ACHN (cell line): ENCODE measurements around the gene UBE3D.
"Not testable (repeated sequence)": the region's sequence is repeated elsewhere in the genome, so short reads cannot be mapped to it uniquely, and the experiment has no call there.

Experiments used
- DNase-seq: peaks from one replicate; pipeline ENCODE4 v3.0.0-alpha.2; 2015
- in situ Hi-C: cut with HindIII; loops from 2 replicates; pipeline ENCODE4 v1.10.0; 2017; ENCODE audit warnings: low sequenced_read_pairs, low pct_ligation_motif_present, low pct_unique_long_range_greater_than_20kb

The UBE3D gene

DNA sequence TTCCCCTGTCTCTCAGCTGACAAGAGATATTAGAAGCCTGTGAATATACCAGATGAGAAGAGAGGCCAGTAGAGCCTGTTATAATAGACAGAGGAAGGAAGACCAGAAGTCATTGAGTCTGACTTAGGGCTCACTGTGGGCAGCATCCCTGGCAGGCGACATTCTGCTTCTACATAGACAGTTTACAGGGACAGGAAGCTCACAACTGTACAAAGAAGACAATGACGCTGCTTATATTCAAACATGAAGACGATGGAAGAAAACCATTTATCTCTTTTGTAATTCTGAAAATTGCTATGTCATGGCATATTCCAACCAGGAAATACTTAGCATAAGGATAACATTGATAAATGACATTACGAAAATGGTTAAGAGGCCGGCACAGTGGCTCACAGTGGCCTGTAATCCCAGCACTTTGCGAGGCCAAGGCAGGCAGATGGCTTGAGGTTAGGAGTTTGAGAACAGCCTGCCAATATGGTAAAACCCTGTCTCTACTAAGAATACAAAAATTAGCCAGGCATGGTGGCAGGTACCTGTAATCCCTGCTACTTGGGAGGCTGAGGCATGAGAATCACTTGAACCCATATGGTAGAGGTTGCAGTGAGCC lies 170.9 kb downstream of the UBE3D start:
- no peak for DNase-seq
- in situ Hi-C loops = no loop called here

DNA sequence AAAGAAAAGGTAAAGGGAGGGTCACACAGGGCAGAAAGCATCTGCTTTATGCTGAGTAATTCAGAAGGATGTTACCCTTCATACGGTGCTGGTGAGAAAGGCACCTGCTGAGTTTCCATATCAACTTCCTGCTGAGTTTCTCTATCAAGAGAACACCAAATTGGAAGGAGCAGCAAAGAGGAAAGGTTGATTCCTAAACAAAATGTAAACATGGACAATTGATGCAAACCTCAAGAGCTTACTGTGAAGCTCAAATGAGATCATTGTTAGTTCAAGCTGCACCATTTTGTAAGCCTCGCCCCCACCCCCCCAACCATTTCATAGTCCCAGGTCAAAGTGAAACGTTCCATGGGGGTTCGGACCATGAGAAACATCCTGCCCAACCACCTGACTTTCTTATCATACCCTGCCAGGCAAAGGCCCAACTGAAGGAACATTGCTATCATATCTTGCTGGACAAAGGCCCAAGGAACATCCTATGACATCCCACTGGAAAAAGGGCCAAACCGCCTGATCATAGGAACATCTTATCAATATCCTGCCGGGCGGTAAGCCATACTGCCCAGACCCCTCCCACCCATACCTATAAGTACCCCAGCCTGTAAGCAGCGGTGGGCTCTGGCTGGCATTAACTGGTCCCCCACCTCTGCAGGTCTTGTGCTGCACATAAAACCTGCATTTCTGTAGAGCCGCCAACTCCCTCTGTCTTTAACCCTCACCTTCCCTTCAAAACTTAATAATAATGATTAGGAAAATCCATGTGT lies 171.6 kb downstream of the UBE3D start:
- DNase-seq = no peak
- in situ Hi-C loops = no loop called here

DNA sequence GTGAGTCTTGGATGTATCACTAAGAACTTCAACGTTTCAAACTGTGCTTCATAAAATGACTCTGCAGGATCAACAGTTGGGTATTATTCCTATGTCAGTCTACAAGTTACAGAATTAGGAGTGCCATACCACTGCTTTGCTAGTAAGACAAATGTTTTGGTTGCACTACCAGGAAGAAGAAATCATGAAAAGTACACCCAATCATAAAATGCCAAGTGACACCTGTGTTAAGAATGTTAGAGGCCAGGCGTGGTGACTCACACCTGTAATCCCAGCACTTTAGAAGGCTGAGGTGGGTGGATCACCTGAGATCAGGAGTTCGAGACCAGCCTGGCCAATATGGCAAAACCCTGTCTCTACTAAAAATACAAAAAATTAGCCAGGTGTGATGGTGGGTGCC lies 174.1 kb downstream of the UBE3D start:
- DNase-seq, in situ Hi-C loops: not testable (repeated sequence)

DNA sequence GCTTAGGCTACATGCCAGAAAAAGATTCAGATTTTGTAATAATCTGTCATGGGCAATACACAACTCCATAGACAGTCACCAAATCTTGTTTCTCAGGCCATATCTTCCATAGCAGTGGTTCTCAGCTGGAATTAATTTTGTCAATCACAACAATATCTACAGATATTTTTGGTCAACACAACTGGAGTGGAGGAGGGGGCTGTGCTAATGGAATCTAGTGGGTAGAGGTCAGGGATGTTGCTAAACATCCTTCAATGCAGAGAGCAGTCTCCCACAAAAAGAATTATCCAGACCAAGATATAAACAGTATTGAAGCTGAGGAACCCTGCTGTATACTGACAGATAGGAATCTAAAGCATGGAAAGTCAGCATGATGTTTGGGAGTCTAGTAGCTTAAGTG lies 174.6 kb downstream of the UBE3D start:
- DNase-seq = no peak
- in situ Hi-C loops = no loop called here

DNA sequence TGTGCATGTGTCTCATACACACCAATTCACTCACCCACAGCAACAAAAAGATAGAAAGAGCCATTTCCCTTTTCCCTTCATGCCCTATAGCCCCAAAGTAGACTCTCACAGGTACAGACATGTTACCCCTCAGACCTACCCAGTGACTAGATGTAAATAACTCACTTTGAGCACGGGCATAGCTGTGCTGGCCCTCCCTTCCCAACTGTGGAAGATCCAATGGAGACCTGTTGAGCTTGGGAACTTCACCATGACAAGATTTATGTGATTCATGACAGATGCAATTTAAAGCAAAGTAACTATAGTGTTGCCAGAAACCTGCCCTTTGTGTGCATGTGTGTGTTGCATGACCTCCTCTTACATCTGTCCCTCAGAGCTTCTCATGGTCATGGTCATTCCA lies 175.4 kb downstream of the UBE3D start:
- in situ Hi-C loops = no loop called here
- no peak for DNase-seq

DNA sequence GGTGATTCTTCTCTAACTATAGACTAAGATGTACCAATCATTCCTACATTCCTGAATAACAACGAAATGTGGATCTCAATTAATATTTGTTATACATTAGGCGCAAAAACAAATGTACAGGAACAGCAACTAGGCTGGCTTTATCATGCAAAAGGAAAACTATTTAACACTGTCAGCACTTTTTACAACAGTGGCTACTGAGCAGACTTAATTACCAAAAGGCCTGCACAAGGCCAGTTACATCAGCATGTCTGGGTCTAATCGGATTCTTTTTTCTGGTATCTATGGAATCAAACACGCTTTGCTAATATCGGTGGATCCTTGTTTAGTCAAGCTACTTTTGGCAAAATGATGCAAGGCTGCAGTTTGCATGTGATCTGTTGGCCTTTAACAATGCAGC lies 176.5 kb downstream of the UBE3D start:
- no peak for DNase-seq
- in situ Hi-C loops = no loop called here

DNA sequence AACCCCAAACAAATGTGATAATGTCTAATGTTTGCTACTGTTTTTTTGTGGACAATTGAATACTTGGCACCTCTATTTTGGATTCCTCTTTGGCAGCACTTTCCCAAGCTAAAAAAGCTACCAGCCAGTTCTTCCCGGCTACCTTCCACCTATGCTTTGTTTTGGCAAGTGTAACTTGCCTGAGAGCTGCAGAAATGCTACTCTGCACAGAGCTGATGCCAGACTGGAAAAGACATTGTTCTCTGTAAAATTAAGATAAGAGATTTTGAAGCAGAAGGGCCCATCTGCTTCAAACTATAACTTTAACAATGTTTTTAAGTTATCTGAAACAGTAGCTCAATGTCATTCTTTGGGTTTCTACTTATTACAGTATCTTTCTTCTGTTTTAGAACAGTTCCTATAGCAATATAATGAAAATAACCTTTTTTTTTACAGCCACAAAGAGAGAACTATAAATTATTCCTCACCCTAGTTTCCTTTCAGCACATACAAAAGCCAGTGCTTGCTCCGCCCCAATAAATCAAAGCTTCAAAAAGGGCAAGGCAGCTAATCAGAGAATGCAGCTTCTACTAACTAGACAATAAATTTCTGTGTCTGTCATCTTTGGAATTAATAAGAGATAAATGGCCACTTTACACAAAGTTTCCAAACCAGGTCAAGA lies 183.1 kb downstream of the UBE3D start:
- no peak for DNase-seq
- in situ Hi-C loops = no loop called here

DNA sequence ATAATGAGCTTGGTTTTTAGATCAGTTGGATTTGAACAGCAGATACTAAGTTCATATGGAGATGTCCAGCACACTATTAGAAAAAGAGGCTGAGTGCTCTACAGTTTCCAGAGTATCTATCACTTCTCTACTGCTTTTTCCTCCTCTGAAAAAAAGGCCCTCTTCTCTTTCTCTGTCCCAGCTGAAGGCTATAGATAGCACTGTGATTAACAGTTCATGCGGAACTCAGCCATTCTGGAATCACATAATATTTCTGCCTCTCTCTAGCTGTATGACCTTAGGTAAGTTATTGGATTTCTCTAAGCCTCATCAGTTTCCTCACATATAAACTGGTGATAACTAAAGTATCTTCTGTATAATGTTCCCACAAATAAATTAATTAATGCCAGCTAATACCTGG lies 184.1 kb downstream of the UBE3D start:
- in situ Hi-C loops = no loop called here
- DNase-seq = no peak

DNA sequence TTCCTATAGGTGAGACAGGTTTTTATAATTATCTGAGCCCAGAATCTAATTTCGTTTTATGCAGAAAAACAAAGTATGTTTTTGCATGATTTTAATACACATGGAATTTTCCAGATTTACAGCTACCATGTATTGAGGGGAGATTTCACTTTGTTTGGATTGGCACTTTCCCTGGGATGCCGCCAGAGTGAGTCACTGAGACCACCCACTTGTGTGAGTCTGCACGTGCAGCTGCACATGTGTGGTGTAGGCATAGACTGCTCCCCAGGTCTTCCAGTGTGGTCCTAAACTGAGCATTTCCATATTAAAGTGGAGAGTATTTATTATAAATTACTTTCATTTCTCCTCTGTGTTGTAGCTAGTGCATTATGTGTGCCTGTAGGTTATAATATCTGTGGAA lies 186.8 kb downstream of the UBE3D start:
- DNase-seq = no peak
- in situ Hi-C loops = no loop called here

DNA sequence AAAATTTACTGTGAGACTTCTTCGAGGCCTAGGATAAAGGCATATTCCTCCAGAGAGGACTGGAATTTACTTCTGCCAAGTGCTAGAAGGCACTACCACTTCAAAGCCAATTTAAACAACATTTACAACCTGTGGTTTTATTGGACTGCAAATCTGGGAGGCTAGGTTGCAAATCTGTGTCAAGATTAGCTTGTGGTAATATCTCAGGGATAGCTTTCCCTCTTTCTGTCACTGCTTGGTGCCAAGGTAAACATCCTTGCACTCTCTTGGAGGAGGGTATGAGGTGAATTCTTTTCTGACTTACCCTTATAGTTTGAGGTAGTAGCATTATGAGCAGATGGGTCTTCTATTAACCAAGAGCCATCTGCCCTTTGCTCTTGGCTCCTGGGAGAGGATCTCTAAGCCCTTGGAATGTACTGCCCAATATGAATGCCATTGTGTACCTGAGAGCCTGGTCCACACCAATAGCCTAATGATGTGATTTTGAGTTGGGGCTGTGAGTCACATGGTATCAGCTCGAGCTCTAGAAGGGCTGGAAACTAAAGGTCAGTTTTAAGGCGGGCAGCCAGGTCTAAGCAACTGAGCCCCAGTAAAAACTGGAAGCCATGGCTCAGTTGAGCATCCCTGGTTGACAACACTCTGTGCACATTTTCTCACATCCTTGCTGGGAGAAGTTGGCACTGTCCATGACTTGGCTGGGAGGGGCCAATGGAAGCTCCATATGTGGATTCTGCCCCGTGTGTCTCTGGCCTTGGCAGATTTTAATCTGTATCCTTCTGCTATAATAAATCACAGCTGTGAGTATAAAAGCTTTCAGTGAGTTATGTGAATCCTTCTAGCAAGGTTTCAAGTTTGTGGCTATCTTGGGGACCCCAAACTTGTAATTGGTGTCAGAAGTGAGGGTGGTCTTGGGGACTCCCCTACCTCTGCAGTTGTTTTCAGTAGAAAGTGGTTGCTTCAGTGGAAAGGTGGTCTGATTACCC lies 188.1 kb downstream of the UBE3D start:
- in situ Hi-C loops = no loop called here
- no peak for DNase-seq

DNA sequence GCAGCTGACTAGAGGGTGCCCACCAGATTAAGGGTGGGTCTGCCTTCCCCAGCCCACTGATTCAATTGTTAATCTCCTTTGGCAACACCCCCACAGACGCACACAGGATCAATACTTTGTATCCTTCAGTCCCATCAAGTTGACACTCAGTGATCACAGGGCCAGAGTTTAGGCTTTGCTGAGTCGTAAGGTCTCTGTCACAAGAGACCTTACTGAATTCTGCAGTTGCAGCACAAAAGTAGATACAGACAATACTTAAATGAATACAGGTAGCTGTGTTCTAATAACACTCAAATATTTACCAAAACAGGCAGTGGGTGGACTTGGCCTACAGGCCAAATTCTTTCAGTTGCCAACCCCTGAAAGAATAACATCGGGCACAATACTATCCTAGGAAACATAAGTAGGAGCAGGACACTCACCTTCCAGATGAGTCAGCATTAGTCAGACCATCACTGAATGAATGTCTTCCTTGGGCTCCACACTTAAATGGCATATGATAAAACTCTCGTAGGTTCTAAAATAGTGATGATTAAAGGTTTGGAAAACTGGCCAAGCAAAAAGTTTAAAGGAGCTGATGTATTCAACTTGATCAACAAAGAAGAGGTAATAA lies 190.0 kb downstream of the UBE3D start:
- in situ Hi-C loops = no loop called here
- peak; percentile 69 for DNase-seq

DNA sequence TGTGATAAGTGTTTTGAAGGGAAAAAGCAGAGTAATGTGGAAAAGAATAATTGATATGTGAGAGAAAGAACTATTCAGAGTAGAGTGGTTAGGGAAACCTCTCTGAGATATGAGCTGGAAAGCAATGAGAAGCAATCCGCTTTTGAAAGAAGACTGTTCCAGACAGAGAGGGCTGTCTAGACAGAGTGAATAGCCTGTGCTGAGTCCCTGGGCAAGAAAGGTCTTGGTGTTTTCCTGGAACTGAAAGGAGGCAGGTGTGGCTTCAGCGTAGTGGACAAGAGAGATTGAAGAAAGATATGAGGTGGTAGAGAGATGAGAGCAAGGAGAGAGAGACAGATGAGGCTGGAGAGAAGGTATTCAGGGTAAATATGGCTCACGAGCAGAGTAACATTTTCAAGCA lies 190.8 kb downstream of the UBE3D start:
- in situ Hi-C loops = no loop called here
- DNase-seq = no peak

DNA sequence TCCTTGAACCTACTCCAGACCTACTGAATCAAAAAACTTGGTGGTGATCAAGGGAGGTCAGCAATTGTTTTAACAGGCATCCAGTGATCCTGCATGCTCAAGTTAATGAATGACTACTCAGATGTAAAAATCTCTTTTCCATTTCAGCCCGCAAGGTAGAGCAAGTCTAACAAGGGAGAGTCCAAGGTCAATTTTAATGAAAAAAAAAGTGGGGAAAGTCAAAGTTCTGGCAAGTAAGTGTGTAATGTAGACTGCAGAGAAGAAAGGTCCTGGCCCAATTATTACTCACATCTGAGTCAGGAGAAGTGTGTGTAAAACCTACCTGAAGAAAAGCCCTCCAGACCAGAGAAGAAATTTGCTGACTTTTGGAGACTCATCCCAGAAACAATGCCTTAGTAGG lies 193.5 kb downstream of the UBE3D start:
- in situ Hi-C loops = no loop called here
- DNase-seq = no peak

DNA sequence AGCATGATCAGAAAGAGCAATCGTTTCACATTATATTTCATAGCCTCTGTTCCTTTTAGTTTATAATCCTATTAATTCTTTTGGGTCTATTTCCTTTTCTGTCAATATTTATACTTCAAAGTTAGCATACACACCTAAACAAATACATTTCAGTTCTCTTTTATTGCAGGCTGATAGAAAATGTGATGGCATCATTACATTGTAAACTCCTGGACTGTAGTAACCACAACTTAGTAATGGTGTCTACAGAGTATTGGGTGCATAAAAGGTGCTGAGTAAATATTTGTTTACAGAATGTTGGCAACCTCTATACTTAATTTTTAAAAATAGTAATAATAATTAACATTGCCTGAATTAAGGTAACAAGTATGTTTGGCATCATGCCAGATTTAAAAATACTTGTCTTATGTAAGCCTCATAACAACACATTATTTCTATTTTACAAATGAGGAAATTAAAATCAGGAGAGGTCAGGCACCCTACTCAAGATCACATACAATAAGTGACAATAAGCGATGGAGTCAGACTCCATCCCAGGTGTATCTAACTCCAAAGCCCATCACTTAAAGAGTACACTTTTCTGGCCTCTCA lies 195.0 kb downstream of the UBE3D start:
- DNase-seq = no peak
- in situ Hi-C loops = no loop called here

DNA sequence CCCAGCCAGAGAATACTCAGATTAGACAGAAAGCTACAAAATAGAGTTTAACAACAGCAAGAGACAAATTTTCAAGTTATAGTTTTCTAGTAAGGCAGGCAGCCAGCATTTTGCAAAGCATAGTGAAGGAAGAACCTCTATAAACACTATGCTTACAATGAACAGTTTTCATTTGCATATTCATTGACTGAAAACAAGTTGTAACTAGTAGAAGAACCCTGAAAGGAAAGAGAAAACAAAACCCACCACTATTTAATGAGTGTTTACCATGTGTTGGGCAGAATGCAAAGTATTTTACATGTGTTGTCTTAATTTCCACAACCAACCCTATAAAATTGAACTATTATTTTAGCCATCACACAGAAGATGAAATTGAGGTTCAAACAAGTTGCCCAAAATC lies 196.1 kb downstream of the UBE3D start:
- in situ Hi-C loops = no loop called here
- DNase-seq = no peak

DNA sequence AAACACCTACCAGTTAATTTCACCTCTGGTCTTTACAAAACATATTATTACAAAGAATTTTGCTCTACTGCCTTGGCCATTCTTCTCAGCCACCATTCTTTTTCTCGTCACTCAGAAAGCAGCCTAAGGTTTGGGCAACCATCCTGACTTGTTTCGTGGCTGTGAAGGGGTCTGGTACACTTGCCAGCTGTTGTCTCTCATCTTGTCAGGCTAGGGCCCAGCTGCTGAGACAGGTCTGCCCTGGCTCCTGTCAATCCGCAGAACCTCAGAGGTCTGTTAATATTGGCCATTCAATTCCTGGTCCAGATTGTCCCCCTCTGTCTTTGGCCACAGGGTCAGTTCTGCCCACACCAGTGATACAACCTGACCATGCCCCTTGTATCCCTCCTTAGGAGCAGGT lies 197.7 kb downstream of the UBE3D start:
- in situ Hi-C loops = no loop called here
- DNase-seq = no peak

DNA sequence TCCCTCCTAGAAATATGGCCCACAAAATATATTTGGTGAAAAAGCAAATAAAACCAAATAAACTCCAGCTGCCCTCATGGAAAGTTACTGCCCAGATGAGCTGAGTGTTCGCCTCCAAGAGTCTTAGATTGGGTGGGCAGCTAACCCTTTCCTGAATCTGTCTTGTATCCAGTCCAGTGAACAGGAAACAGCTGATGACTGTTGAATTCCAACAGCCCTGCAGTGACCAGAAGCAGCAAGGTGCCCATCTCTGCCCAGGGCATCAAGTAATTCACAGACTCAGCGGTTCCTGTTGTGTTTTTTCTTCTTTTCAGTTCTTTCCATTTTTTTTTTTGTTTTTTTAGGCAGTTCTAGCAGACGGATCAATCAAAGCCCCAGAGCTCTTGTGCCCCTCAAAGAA lies 199.2 kb downstream of the UBE3D start:
- in situ Hi-C loops = no loop called here

DNA sequence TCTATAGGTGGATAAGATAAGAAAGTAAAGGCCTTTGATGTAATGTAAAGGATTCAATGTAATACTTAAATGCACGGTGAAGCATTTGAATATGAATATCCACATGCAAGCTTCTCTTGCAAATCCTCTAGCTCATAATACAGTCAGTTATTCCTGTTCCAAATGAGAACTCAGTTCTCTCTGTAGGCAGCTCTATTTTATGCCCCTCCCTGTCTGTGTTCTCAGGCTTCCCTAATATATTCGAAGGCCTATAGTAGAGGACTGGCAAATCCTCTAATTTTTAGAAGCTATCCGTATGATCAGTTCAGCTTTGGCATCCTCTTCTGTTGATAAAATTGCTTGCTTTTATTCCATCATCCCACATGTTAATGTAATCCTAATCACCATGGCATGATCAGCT lies 200.2 kb downstream of the UBE3D start:
- no peak for DNase-seq
- in situ Hi-C loops = no loop called here

More for the DNA sequence above, 199.2 kb downstream of the UBE3D start:
- DNase-seq = no peak
